Measurements from ENCODE around the gene ZNF253.

DNA sequence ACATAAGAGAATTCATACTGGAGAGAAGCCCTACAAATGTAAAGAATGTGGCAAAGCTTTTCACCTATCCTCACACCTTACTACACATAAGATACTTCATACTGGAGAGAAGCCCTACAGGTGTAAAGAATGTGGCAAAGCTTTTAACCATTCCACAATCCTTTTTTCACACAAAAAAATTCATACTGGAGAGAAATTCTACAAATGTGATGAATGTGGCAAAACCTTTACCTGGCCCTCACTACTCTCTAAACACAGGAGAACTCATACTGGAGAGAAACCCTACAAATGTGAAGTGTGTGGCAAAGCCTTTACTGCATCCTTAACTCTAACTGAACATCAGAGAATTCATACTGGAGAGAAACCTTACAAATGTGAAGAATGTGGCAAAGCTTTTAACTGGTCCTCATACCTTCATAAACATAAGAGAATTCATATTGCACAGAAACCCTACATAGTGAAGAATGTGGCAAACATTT lies 30.1 kb upstream of the ZNF253 start:
- TF ChIP-seq, protein P1, sequence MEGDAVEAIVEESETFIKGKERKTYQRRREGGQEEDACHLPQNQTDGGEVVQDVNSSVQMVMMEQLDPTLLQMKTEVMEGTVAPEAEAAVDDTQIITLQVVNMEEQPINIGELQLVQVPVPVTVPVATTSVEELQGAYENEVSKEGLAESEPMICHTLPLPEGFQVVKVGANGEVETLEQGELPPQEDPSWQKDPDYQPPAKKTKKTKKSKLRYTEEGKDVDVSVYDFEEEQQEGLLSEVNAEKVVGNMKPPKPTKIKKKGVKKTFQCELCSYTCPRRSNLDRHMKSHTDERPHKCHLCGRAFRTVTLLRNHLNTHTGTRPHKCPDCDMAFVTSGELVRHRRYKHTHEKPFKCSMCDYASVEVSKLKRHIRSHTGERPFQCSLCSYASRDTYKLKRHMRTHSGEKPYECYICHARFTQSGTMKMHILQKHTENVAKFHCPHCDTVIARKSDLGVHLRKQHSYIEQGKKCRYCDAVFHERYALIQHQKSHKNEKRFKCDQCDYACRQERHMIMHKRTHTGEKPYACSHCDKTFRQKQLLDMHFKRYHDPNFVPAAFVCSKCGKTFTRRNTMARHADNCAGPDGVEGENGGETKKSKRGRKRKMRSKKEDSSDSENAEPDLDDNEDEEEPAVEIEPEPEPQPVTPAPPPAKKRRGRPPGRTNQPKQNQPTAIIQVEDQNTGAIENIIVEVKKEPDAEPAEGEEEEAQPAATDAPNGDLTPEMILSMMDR (optimal IDR thresholded peaks at IDR 0.05 in 1 of 3, IDR thresholded peaks at IDR 0.05 in 1 of 3, conservative IDR thresholded peaks at IDR 0.05 in 1 of 3; ENCODE audit: extremely low read depth in 1 of 3, insufficient read depth in 2 of 3, low read length in 3 of 3), result no peak
- TF ChIP-seq EZH2 (IDR thresholded peaks at IDR 0.05; ENCODE audit: low read length), result no peak
